HG02885 (cell line): Measurements from ENCODE around the gene UCK2.
A peak's percentile ranks its signal among the peaks of the same experiment; 100 is the strongest.
"Not testable (repeated sequence)": the region's sequence is repeated elsewhere in the genome, so short reads cannot be mapped to it uniquely, and the experiment has no call there.

Experiments used
- ATAC-seq: cut with Tn5 transposase; IDR thresholded peaks from one replicate; pipeline ENCODE4 v1.9.1; 2021; ENCODE audit warnings: mild to moderate bottlenecking; ENCODE audit not compliant: unreplicated experiment, poor library complexity

UCK2 gene

GRCh38 chr1:165827268-165828102 lies at the start of gene UCK2:
TSS of gene UCK2 (plus strand) at chr1:165827614. CDS start at chr1:165827834, 220 bp downstream.
- ATAC-seq: peak; percentile 71

GRCh38 chr1:165778197-165778596 lies 49.2 kb upstream of the UCK2 start:
- not testable (repeated sequence) for ATAC-seq

GRCh38 chr1:165783519-165783918 lies 43.9 kb upstream of the UCK2 start:
- not testable (repeated sequence) for ATAC-seq

GRCh38 chr1:165787741-165788140 lies 39.7 kb upstream of the UCK2 start:
- ATAC-seq: no peak

- ATAC-seq: no peak
Observed at GRCh38 chr1:165793951-165794350, 33.5 kb upstream of the UCK2 start.

GRCh38 chr1:165795894-165796293 lies 31.5 kb upstream of the UCK2 start:
- ATAC-seq: no peak

GRCh38 chr1:165799387-165799786 lies 28.0 kb upstream of the UCK2 start:
- ATAC-seq: no peak

GRCh38 chr1:165804513-165804912 lies 22.9 kb upstream of the UCK2 start:
- not testable (repeated sequence) for ATAC-seq

- ATAC-seq: no peak
Observed at GRCh38 chr1:165807613-165808012, 19.8 kb upstream of the UCK2 start.

- ATAC-seq: no peak
Observed at GRCh38 chr1:165815725-165816124, 11.7 kb upstream of the UCK2 start.

GRCh38 chr1:165816157-165816556 lies 11.3 kb upstream of the UCK2 start:
- ATAC-seq: no peak

GRCh38 chr1:165816826-165817497 lies 10.5 kb upstream of the UCK2 start:
- ATAC-seq: no peak

- no peak for ATAC-seq
Observed at GRCh38 chr1:165823552-165824268, 3.7 kb upstream of the UCK2 start.

GRCh38 chr1:165824269-165824643 lies 3.2 kb upstream of the UCK2 start:
- no peak for ATAC-seq

GRCh38 chr1:165826565-165827267 lies 698 bp upstream of the UCK2 start:
- ATAC-seq: no peak

- peak; percentile 43 for ATAC-seq
Observed at GRCh38 chr1:165828103-165828668, 772 bp downstream of the UCK2 start.

GRCh38 chr1:165828669-165829329 lies 1.4 kb downstream of the UCK2 start:
- peak; percentile 18 for ATAC-seq

- no peak for ATAC-seq
Observed at GRCh38 chr1:165829888-165830287, 2.5 kb downstream of the UCK2 start.

GRCh38 chr1:165831146-165831545 lies 3.7 kb downstream of the UCK2 start:
- ATAC-seq: no peak

- no peak for ATAC-seq
Observed at GRCh38 chr1:165832902-165833301, 5.5 kb downstream of the UCK2 start.
